ENCODE measurements around the gene MAPK7.

GRCh38 chr17:19417611-19418010 is 39.3 kb downstream of the MAPK7 start:
- TF ChIP-seq EZH2phosphoT487 (IDR thresholded peaks at IDR 0.05; ENCODE audit: insufficient read depth, low read depth), result no peak
- no peak for TF ChIP-seq EZH2 (IDR thresholded peaks at IDR 0.05; ENCODE audit: insufficient read depth, poor library complexity, severe bottlenecking)

Data from GM23248 (cell line).